GM18861 (cell line): ENCODE data around the gene R3HDML.
A peak's percentile ranks its signal among the peaks of the same experiment; 100 is the strongest.
"Not testable (repeated sequence)": the region's sequence is repeated elsewhere in the genome, so short reads cannot be mapped to it uniquely, and the experiment has no call there.

ENCODE experiments used
- ATAC-seq: cut with Tn5 transposase; IDR thresholded peaks from one replicate; pipeline ENCODE4 v1.9.1; 2021; ENCODE audit not compliant: unreplicated experiment

R3HDML gene

GRCh38 chr20:44336725-44337380 lies at the start of gene R3HDML:
Gene R3HDML (plus strand): TSS chr20:44337043. CDS start chr20:44337158, 115 bp downstream.
- no peak for ATAC-seq

GRCh38 chr20:44287272-44288097 lies 49.4 kb upstream of the R3HDML start:
- no peak for ATAC-seq

GRCh38 chr20:44288252-44288651 lies 48.6 kb upstream of the R3HDML start:
- no peak for ATAC-seq

- no peak for ATAC-seq
Measured at GRCh38 chr20:44291754-44292153, 45.1 kb upstream of the R3HDML start.

- no peak for ATAC-seq
Measured at GRCh38 chr20:44296011-44296410, 40.8 kb upstream of the R3HDML start.

- no peak for ATAC-seq
Measured at GRCh38 chr20:44297721-44298120, 39.1 kb upstream of the R3HDML start.

GRCh38 chr20:44299011-44299535 lies 37.8 kb upstream of the R3HDML start:
- ATAC-seq, result not testable (repeated sequence)

GRCh38 chr20:44301285-44301684 lies 35.6 kb upstream of the R3HDML start:
- ATAC-seq, result no peak

- ATAC-seq, result no peak
Measured at GRCh38 chr20:44302026-44302669, 34.7 kb upstream of the R3HDML start.

GRCh38 chr20:44302736-44303135 lies 34.1 kb upstream of the R3HDML start:
- ATAC-seq, result no peak

GRCh38 chr20:44304383-44304782 lies 32.5 kb upstream of the R3HDML start:
- ATAC-seq, result no peak

- ATAC-seq, result no peak
Measured at GRCh38 chr20:44306927-44307326, 29.9 kb upstream of the R3HDML start.

- ATAC-seq, result no peak
Measured at GRCh38 chr20:44309763-44310663, 26.8 kb upstream of the R3HDML start.

GRCh38 chr20:44310664-44311639 lies 25.9 kb upstream of the R3HDML start, which contains the start of gene FITM2:
Gene FITM2 (minus strand): TSS chr20:44311202. CDS start chr20:44311148, 54 bp downstream.
- peak; percentile 87 for ATAC-seq

GRCh38 chr20:44314870-44315269 lies 22.0 kb upstream of the R3HDML start:
- no peak for ATAC-seq

GRCh38 chr20:44319839-44320422 lies 16.9 kb upstream of the R3HDML start:
- no peak for ATAC-seq

GRCh38 chr20:44324343-44324742 lies 12.5 kb upstream of the R3HDML start:
- no peak for ATAC-seq

GRCh38 chr20:44326391-44327159 lies 10.3 kb upstream of the R3HDML start:
- no peak for ATAC-seq
